GM12801 (cell line): ENCODE measurements around the gene RNPEPL1.

Source experiments
- TF ChIP-seq, protein P1 (sequence below): IDR thresholded peaks from one replicate; pipeline ENCODE4 v1.5.1; 2011; ENCODE audit warnings: control low read depth; ENCODE audit not compliant: insufficient read length; ENCODE audit errors: extremely low read depth

The RNPEPL1 gene

GRCh38 chr2:240595381-240596079, 27.2 kb downstream of the RNPEPL1 start:
- TF ChIP-seq, protein P1, sequence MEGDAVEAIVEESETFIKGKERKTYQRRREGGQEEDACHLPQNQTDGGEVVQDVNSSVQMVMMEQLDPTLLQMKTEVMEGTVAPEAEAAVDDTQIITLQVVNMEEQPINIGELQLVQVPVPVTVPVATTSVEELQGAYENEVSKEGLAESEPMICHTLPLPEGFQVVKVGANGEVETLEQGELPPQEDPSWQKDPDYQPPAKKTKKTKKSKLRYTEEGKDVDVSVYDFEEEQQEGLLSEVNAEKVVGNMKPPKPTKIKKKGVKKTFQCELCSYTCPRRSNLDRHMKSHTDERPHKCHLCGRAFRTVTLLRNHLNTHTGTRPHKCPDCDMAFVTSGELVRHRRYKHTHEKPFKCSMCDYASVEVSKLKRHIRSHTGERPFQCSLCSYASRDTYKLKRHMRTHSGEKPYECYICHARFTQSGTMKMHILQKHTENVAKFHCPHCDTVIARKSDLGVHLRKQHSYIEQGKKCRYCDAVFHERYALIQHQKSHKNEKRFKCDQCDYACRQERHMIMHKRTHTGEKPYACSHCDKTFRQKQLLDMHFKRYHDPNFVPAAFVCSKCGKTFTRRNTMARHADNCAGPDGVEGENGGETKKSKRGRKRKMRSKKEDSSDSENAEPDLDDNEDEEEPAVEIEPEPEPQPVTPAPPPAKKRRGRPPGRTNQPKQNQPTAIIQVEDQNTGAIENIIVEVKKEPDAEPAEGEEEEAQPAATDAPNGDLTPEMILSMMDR: no peak

GRCh38 chr2:240596080-240596460, 27.8 kb downstream of the RNPEPL1 start:
- TF ChIP-seq, protein P1: no peak

DNA sequence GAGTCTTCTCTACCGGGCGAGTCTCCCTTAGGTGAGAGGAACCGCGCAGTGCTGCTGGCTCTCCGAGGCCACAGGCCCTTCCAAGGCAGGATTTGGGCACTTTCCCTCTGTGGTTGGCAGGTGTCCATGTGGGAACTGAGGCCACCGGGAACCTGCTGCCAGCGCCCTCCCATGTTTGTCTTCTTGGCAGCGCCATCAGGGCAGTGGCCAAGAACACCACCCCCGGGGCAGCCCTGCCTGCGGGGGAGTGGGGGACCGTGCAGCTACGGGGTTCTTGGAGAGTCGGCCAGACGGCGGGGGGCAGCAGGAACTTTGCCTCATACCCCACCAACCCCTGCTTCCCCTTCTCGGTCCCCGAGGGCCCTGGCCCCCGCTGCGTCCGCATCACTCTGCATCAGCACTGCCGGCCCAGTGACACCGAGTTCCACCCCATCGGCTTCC, 28.2 kb downstream of the RNPEPL1 start:
- TF ChIP-seq, protein P1: no peak

- TF ChIP-seq, protein P1: no peak
Measured at GRCh38 chr2:240597054-240597418, 28.8 kb downstream of the RNPEPL1 start.

DNA sequence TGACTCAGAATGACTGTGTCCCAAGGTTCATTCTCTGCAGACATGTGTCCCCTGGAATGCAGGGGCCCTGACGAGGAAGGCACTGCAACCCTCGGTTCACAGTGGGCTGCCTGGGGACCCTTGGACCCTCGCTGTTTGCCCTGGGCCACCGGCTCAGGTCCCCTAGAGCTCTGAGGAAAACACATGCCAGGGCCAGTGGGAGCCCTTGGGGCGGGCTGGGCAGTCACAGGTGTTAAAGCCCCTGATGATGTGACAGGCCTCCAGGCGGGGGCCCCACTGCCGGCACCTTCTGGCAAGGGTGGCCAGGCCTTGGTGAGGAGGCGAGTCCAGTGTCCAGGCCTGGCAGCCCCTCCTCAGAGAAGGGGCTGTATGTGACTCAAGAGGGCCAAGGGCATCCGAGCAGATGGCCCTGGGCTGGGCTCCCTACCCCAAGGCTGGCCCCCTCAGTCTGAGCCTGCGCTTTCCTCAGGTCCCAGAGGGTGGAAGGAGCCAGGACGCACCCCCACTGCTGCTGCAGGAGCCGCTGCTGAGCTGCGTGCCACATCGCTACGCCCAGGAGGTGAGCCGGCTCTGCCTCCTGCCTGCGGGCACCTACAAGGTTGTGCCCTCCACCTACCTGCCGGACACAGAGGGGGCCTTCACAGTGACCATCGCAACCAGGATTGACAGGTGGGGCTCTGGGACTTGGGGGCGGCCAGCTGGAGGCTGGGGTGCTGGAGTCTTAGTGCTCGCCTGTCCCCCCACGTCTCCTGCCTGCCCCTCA, 29.3 kb downstream of the RNPEPL1 start:
- TF ChIP-seq, protein P1: no peak

- TF ChIP-seq, protein P1: no peak
Measured at GRCh38 chr2:240598311-240598911, 30.1 kb downstream of the RNPEPL1 start.

DNA sequence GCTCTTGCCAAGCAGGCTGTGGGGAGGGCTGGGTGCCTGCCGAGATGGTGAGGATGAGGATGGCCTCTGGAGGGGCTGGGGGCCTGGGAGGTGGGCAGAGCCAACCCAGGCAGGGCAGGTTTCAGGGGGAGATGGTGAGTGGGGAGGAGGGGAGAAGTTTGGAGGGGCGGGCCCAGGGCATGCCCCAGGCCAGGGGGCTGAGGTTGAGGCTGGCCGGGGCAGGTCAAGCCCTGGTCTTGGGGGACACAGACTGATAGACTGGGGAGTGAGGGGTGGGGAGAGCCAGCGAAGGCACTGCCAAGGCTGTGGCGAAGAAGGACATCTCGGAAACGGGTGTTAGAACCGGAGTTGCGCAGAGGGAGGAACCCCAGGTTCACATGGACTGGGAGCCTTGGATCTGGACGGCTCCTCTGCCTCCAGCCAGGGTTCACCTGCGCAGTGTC, 30.9 kb downstream of the RNPEPL1 start:
- TF ChIP-seq, protein P1: no peak
